Measurements from ENCODE around the gene TRPM5. TPM values are rescaled to one million over a fixed set of nuclear protein-coding genes. Genes with fewer than 3 reads are reported as not detected.

The TRPM5 gene
- total and polyA plus RNA-seq, 3 donors from 2014 or later, result 0.46 to 1.1 (median 0.94) TPM

DNA sequence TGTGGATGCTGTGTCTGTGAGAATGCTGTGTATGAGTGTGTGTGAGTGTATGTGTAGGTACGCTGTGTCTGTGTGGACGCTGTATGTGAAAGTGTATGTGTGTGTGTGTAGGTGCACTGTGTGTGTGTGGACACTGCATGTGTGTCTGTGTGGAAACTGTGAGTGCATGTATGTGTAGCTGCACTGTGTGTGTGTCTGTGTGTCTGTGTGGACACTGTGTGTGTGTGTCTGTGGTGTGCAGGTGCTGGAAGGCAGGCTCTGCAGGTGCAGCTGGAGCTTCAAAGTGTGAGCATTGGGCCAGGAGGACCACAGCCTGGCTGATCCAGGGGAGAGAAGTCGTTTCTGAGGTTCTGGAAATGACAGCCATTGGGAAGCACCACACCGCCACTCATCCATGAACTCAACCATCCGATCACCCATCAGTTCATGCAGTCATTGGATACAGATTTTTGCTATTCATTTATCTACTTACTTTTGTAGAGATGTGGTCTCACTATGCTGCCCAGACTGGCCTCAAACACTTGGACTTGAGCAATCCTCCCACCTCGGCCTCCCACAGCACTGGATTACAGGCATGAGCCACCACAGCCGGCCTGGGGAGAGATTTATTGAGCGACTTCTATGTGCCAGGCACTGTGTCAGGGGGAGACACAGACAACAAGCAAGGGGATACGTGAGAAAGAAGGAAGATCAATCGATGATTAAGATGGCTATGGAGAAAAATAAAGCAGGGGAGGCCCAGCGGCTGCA lies 9.6 kb downstream of the TRPM5 start:
- 83 to 91% methylated on average over 11 of the region's 11 CpGs for WGBS, 2 donors
- intact Hi-C loops (cut with DNase I; ENCODE audit: low total_unique reads), result no loop called here
- Histone ChIP-seq H3K27me3 (no peaks in the 10 kb centered on the region), H3K27ac (no peak overlapping the region), H3K36me3 (ENCODE audit: low read depth, missing control alignments) (no peaks in the 10 kb centered on the region), H3K4me1 (no peaks in the 10 kb centered on the region), H3K4me3 (no peak overlapping the region), H3K9me3 (no peaks in the 10 kb centered on the region)
- no peak for TF ChIP-seq POLR2A (IDR thresholded peaks at IDR 0.05)
- TF ChIP-seq, protein P1, sequence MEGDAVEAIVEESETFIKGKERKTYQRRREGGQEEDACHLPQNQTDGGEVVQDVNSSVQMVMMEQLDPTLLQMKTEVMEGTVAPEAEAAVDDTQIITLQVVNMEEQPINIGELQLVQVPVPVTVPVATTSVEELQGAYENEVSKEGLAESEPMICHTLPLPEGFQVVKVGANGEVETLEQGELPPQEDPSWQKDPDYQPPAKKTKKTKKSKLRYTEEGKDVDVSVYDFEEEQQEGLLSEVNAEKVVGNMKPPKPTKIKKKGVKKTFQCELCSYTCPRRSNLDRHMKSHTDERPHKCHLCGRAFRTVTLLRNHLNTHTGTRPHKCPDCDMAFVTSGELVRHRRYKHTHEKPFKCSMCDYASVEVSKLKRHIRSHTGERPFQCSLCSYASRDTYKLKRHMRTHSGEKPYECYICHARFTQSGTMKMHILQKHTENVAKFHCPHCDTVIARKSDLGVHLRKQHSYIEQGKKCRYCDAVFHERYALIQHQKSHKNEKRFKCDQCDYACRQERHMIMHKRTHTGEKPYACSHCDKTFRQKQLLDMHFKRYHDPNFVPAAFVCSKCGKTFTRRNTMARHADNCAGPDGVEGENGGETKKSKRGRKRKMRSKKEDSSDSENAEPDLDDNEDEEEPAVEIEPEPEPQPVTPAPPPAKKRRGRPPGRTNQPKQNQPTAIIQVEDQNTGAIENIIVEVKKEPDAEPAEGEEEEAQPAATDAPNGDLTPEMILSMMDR (IDR thresholded peaks at IDR 0.05), result no peak
- DNase-seq, result no peak

DNA sequence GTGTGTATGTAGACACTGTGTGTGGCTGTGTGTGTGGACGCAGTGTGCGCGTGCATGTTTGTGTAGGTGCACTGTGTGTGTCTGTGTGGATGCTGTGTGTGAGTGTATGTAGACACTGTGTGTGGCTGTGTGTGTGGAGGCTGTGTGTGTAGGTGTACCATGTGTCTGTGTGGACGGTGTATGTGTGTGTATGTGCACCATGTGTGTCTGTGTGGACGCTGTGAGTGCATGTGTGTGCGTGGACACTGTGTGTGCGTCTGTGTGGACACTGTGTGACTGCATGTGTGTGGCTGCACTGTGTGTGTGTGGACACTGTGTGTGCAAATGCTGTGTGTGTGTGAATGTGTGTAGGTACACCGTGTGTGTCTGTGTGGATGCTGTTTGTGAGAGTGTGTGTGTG lies 10.3 kb downstream of the TRPM5 start:
- H3K4me3 ChIP-seq, result no peak overlapping the region
- H3K27ac ChIP-seq, result no peak overlapping the region
- WGBS, 2 donors, result 88 to 90% methylated on average over 8 of the region's 8 CpGs
- no peaks in the 10 kb centered on the region for H3K36me3 ChIP-seq (ENCODE audit: low read depth, missing control alignments)
- no peaks in the 10 kb centered on the region for H3K27me3 ChIP-seq
- intact Hi-C loops (cut with DNase I; ENCODE audit: low total_unique reads), result no loop called here
- H3K4me1 ChIP-seq, result no peaks in the 10 kb centered on the region
- H3K9me3 ChIP-seq, result no peaks in the 10 kb centered on the region
- TF ChIP-seq, protein P1 (IDR thresholded peaks at IDR 0.05), result no peak
- TF ChIP-seq POLR2A (IDR thresholded peaks at IDR 0.05), result no peak
- DNase-seq, result no peak

DNA sequence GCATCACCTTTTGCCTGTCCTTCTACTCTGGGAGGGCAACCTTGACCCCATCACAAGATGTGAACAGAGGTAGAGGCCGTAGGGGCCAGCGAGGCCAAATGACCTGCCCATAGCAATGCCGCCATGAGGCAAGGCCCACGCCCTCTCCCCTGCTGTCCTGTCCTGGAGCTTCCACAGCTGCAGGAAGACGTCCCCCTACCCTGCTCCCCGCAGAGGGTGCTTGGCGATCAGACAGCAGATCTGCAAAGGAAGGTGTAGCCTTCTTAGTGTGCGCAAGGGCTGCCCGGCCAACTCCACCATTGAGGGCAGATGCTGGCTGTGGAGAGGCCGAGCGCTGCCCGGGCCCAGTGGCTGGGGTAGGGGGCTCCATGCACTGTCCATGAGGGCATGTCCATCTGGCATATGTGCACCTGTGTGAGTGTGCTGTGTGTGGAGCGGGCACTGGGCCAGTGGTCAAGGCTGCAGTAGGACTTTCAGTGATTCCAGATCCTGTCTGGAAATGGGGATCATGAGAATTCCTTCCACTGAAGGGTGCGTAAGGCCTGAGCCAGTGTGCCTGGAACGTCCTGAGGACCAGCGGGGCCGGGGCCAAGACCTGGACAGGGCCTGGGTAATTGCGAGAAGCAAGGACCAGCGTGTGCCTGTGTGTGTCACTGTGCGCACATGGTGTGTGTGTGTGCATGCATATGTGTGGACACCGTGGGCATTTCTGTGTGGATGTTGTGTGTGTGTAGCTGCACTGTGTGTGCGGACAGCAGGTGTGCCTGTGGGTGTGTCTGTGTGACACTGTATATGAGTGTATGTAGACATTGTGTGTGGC lies 11.0 kb downstream of the TRPM5 start:
- Histone ChIP-seq H3K27ac (no peak overlapping the region), H3K4me1 (no peaks in the 10 kb centered on the region), H3K4me3 (no peak overlapping the region), H3K36me3 (ENCODE audit: low read depth, missing control alignments) (no peaks in the 10 kb centered on the region), H3K9me3 (no peaks in the 10 kb centered on the region), H3K27me3 (no peaks in the 10 kb centered on the region)
- intact Hi-C loops (cut with DNase I; ENCODE audit: low total_unique reads), result no loop called here
- 74 to 87% methylated on average over 9 to 22 of the region's 22 CpGs for WGBS, 2 donors
- no peak for DNase-seq
- TF ChIP-seq, protein P1 (IDR thresholded peaks at IDR 0.05), result no peak
- TF ChIP-seq POLR2A (IDR thresholded peaks at IDR 0.05), result no peak

- H3K36me3 ChIP-seq (ENCODE audit: low read depth, missing control alignments), result no peaks in the 10 kb centered on the region
- H3K27ac ChIP-seq, result no peak overlapping the region
- 95% methylated on average over 13 of the region's 13 CpGs; no CpG with 5 or more reads in 1 of the 2 donors for WGBS, 2 donors
- H3K9me3 ChIP-seq, result no peaks in the 10 kb centered on the region
- no peak for DNase-seq
- intact Hi-C loops (cut with DNase I; ENCODE audit: low total_unique reads), result no loop called here
- no peak for TF ChIP-seq POLR2A (IDR thresholded peaks at IDR 0.05)
- TF ChIP-seq, protein P1 (IDR thresholded peaks at IDR 0.05), result no peak
- H3K27me3 ChIP-seq, result no peaks in the 10 kb centered on the region
- no peaks in the 10 kb centered on the region for H3K4me1 ChIP-seq
- no peak overlapping the region for H3K4me3 ChIP-seq
Measured at GRCh38 chr11:2432628-2433071, 11.7 kb downstream of the TRPM5 start.

Data from testis (tissue), 3 donors.